ENCODE data around the gene DMAP1. TPM values are rescaled to one million over a fixed set of nuclear protein-coding genes. Genes with fewer than 3 reads are reported as not detected.

Gene DMAP1
- total RNA-seq, 2 experiments from 2014 or later, result 35.4 to 55.9 TPM

DNA sequence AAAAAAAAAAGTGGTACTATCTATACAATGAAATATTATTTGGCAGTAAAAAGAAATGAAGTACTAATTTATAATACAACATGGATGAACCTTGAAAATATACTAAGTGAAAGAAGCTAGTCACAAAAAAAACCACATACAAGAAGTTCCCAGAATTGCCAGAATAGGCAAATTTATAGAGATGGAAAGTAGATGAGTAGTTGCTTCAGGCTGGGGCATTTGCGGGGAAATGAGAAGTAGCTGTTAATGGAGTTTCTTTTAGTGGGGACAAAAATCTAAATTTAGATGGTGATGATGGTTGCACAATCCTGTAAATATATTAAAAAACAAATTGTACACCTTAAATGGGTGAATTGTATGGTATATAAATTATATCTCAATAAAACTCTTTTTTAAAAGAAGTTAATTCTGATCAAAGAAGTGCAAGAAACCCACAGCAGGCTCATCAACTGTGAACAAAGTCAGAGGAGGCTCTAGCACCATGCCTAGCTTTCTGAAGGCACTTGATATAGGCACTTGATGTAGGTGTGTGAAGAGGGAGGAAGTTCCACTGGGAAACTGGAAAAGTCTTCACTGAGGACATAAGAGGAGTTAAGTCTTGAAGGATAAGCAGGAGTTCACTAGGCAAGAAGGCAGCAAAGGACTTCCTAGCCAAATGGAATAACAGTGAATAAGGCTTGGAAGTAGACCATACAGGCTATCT, 52.5 kb downstream of the DMAP1 start:
- TF ChIP-seq EZH2phosphoT487 (IDR thresholded peaks at IDR 0.05; ENCODE audit: borderline replicate concordance, low read depth, low read length), result no peak
- TF ChIP-seq, protein P1, sequence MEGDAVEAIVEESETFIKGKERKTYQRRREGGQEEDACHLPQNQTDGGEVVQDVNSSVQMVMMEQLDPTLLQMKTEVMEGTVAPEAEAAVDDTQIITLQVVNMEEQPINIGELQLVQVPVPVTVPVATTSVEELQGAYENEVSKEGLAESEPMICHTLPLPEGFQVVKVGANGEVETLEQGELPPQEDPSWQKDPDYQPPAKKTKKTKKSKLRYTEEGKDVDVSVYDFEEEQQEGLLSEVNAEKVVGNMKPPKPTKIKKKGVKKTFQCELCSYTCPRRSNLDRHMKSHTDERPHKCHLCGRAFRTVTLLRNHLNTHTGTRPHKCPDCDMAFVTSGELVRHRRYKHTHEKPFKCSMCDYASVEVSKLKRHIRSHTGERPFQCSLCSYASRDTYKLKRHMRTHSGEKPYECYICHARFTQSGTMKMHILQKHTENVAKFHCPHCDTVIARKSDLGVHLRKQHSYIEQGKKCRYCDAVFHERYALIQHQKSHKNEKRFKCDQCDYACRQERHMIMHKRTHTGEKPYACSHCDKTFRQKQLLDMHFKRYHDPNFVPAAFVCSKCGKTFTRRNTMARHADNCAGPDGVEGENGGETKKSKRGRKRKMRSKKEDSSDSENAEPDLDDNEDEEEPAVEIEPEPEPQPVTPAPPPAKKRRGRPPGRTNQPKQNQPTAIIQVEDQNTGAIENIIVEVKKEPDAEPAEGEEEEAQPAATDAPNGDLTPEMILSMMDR (conservative IDR thresholded peaks at IDR 0.05; ENCODE audit: low read length), result no peak
- intact Hi-C loops (cut with micrococcal nuclease; ENCODE audit: unreplicated experiment), result no loop called here
- Histone ChIP-seq H3K9me3 (ENCODE audit: low read length) (no peaks in the 10 kb centered on the region), H3K79me2 (ENCODE audit: insufficient read depth, low read depth, low read length) (no peaks in the 10 kb centered on the region), H3K4me2 (ENCODE audit: low read length) (no peak overlapping the region), H3K27ac (ENCODE audit: low read depth, low read length, poor library complexity, severe bottlenecking) (no peak overlapping the region), H4K20me1 (ENCODE audit: insufficient read depth, low read length) (no peaks in the 10 kb centered on the region), H3K4me1 (ENCODE audit: insufficient read depth, low read length, poor library complexity, severe bottlenecking) (no peaks in the 10 kb centered on the region), H3K36me3 (ENCODE audit: insufficient read depth, low read length) (no peaks in the 10 kb centered on the region), H3K9me2 (ENCODE audit: insufficient read depth, low read length) (no peaks in the 10 kb centered on the region), H2AFZ (ENCODE audit: low read length) (no peak overlapping the region), H3K4me3 (ENCODE audit: low read depth, low read length, poor library complexity, severe bottlenecking) (no peak overlapping the region)
- CTCF ChIA-PET (ENCODE audit: unreplicated experiment), result no interaction called here
- BruUV-seq (replicated peaks), result no TSS peak
- POLR2A ChIA-PET, result interaction anchor here (0.7 kb wide), 1 partner anchor 21 kb away, joined by 3 read pairs; no protein-coding TSS in a partner anchor
- DNase-seq (ENCODE audit: low spot score), result no peak

DNA sequence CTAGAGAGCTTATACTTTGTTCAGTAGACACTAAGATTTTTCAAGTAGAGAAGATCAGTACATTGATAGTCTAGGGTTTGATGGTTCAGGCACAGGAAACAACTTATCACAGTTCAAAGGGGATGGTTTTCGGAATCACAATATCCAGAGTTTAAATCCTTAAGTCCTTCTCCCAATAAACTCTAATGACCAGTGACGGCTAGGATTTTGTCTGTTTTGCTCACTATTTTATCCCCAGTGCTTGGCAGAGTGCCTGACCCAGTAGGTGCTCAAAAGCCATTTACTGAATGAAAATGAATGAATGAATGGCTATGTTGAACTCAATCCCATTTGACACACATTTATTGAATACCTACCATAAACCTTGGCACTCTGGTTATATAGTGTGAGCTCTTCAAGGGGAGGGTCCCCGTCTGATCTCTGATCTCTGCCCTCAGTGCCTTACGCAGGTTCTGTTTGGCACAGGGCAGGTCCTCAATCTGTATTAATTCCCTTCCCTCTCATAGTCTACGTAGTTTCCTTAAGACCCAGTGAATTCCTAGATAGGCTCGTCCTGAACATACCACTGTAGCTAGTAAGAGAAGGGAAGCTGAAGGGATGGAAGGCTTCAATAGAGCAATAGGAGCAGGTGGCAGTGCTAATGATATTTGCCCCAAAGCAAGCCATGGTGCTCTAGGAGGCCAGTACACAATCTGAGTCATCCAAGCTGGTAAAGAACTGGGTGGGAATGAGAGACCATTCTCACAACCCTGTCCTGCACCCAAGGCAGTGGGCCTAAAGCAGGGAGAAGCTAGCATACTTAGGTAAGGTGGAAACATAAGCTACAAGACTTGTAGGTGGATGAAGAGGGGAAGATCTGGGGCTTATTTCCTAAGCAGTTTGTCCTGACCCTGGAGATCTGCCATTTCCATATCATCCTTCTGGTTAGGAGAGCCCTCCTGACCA, 53.4 kb downstream of the DMAP1 start:
- no peak for TF ChIP-seq EZH2phosphoT487 (IDR thresholded peaks at IDR 0.05; ENCODE audit: borderline replicate concordance, low read depth, low read length)
- TF ChIP-seq, protein P1 (conservative IDR thresholded peaks at IDR 0.05; ENCODE audit: low read length), result no peak
- no peak overlapping the region for H3K27ac ChIP-seq (ENCODE audit: low read depth, low read length, poor library complexity, severe bottlenecking)

More for the DNA sequence above, 53.4 kb downstream of the DMAP1 start:
- ChIA-PET POLR2A (interaction anchor here (0.7 kb wide), 1 partner anchor 11 kb away, joined by 3 read pairs; no protein-coding TSS in a partner anchor), CTCF (ENCODE audit: unreplicated experiment) (no interaction called here)
- Histone ChIP-seq H3K79me2 (ENCODE audit: insufficient read depth, low read depth, low read length) (no peaks in the 10 kb centered on the region), H3K4me3 (ENCODE audit: low read depth, low read length, poor library complexity, severe bottlenecking) (no peak overlapping the region), H3K9me2 (ENCODE audit: insufficient read depth, low read length) (no peaks in the 10 kb centered on the region), H3K36me3 (ENCODE audit: insufficient read depth, low read length) (no peaks in the 10 kb centered on the region), H3K9me3 (ENCODE audit: low read length) (no peaks in the 10 kb centered on the region), H3K4me2 (ENCODE audit: low read length) (no peak overlapping the region), H4K20me1 (ENCODE audit: insufficient read depth, low read length) (no peaks in the 10 kb centered on the region), H3K4me1 (ENCODE audit: insufficient read depth, low read length, poor library complexity, severe bottlenecking) (no peaks in the 10 kb centered on the region), H2AFZ (ENCODE audit: low read length) (no peak overlapping the region)
- intact Hi-C loops (cut with micrococcal nuclease; ENCODE audit: unreplicated experiment), result no loop called here
- BruUV-seq (replicated peaks), result no TSS peak
- no peak for DNase-seq (ENCODE audit: low spot score)
